Activated CD8-positive, alpha-beta T cell treated with anti-CD3 and anti-CD28 coated beads for 36 hours (primary cell): Measurements from ENCODE around the gene OR14A16. TPM values are rescaled to one million over a fixed set of nuclear protein-coding genes. Genes with fewer than 3 reads are reported as not detected.
A peak's percentile ranks its signal among the peaks of the same experiment; 100 is the strongest.

Experiments
- ATAC-seq: fragments of 200-7000 bp; cut with Tn5 transposase; one replicate; pipeline ENCODE4 v1.10.0; 2021; ENCODE audit warnings: mild to moderate bottlenecking, moderate library complexity
- CTCF ChIA-PET: fragments of 350-600 bp; sonication (Branson Sonifier 250); formaldehyde crosslinking; loops from one replicate; lab custom pipeline; 2021; ENCODE audit warnings: antibody characterized with exemption; lab: Charles Lee
- POLR2A ChIA-PET: fragments of 350-600 bp; sonication (Branson Sonifier 250); formaldehyde crosslinking; loops from one replicate; lab custom pipeline; 2021; ENCODE audit warnings: antibody characterized with exemption; lab: Charles Lee
- DNase-seq: peaks from one replicate; pipeline ENCODE4 v3.0.0-alpha.2; 2020
- H3K27ac Mint-ChIP-seq: one replicate; pipeline ENCODE4 v1.8.0; 2021; ENCODE audit warnings: mild to moderate bottlenecking, mixed read lengths
- H3K27me3 Mint-ChIP-seq: one replicate; pipeline ENCODE4 v1.8.0; 2021; ENCODE audit warnings: mixed read lengths
- H3K36me3 Mint-ChIP-seq: one replicate; pipeline ENCODE4 v1.8.0; 2021; ENCODE audit warnings: low read depth, mixed read lengths
- H3K4me1 Mint-ChIP-seq: one replicate; pipeline ENCODE4 v1.8.0; 2021; ENCODE audit warnings: low read depth, mixed read lengths
- H3K4me3 Mint-ChIP-seq: one replicate; pipeline ENCODE4 v1.8.0; 2021; ENCODE audit warnings: mild to moderate bottlenecking, moderate library complexity, mixed read lengths
- H3K9me3 Mint-ChIP-seq: one replicate; pipeline ENCODE4 v1.8.0; 2021; ENCODE audit warnings: mixed read lengths
- intact Hi-C: fragments of 100-400 bp; cut with micrococcal nuclease; formaldehyde crosslinking; loops from one replicate; pipeline ENCODE4 v1.10.0; 2022
- total RNA-seq, 2 experiments: library from RNA; stranded (reverse); gene quantifications; one replicate each; pipeline ENCODE4 v1.2.3, GENCODE V29; 2021
- TF ChIP-seq, protein P1 (sequence below): fragments of 200-600 bp; IDR thresholded peaks from one replicate; pipeline ENCODE4 v1.8.0; 2022; ENCODE audit warnings: antibody characterized with exemption, mild to moderate bottlenecking

Gene OR14A16
- total RNA-seq, 2 experiments from 2014 or later = not detected

DNA sequence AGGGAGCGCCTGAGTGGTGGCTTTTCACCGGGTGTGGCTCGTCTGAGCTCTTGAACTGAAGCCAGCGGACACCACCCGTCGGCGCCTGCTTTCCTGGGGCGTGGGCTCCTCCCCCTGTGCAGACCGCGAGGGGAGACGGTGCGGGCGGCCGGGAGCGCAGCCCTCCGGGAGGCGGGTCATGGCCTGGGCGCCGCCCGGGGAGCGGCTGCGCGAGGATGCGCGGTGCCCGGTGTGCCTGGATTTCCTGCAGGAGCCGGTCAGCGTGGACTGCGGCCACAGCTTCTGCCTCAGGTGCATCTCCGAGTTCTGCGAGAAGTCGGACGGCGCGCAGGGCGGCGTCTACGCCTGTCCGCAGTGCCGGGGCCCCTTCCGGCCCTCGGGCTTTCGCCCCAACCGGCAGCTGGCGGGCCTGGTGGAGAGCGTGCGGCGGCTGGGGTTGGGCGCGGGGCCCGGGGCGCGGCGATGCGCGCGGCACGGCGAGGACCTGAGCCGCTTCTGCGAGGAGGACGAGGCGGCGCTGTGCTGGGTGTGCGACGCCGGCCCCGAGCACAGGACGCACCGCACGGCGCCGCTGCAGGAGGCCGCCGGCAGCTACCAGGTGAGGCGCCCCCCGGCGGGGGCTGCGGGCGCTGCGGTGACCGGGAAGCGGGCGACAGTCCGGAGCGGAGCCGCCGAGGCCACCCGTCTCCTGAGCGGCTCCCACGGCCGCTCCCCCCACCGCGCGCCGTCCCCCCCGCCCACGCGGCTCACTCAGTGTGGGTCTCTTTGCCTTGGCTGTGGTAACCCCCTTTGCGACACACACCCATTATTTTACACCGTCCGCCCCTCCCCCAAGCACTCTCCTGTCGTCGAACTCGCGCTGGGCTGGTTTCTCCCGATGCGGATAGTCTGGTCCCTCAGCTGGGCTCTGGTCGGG, 33.4 kb upstream of the OR14A16 start, which contains the start of gene TRIM58:
TSS of gene TRIM58 (plus strand) at position 119 of the 916 bp plus-strand sequence. CDS start at position 179, 60 bp downstream.
- peak within 1 kb of the TSS; percentile 68 for H3K4me3 Mint-ChIP-seq
- ChIA-PET CTCF (interaction anchor here (0.6 kb wide), 1 partner anchor 51 kb away, joined by 3 read pairs; no protein-coding TSS in a partner anchor), POLR2A (interaction anchor here (0.9 kb wide), 1 partner anchor 96 kb away, joined by 3 read pairs; no protein-coding TSS in a partner anchor)
- H3K36me3 Mint-ChIP-seq = no peaks in the 10 kb centered on the region
- intact Hi-C loops = no loop called here
- H3K27ac Mint-ChIP-seq = no peak within 1 kb of the TSS
- ATAC-seq (peak; percentile 90), DNase-seq (peak; percentile 48)
- H3K9me3 Mint-ChIP-seq = no peaks in the 10 kb centered on the region
- H3K4me1 Mint-ChIP-seq = peaks cover 6% of the 10 kb centered on the region
- TF ChIP-seq, protein P1, sequence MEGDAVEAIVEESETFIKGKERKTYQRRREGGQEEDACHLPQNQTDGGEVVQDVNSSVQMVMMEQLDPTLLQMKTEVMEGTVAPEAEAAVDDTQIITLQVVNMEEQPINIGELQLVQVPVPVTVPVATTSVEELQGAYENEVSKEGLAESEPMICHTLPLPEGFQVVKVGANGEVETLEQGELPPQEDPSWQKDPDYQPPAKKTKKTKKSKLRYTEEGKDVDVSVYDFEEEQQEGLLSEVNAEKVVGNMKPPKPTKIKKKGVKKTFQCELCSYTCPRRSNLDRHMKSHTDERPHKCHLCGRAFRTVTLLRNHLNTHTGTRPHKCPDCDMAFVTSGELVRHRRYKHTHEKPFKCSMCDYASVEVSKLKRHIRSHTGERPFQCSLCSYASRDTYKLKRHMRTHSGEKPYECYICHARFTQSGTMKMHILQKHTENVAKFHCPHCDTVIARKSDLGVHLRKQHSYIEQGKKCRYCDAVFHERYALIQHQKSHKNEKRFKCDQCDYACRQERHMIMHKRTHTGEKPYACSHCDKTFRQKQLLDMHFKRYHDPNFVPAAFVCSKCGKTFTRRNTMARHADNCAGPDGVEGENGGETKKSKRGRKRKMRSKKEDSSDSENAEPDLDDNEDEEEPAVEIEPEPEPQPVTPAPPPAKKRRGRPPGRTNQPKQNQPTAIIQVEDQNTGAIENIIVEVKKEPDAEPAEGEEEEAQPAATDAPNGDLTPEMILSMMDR = peak; percentile 47
- H3K27me3 Mint-ChIP-seq = peaks cover 33% of the 10 kb centered on the region

DNA sequence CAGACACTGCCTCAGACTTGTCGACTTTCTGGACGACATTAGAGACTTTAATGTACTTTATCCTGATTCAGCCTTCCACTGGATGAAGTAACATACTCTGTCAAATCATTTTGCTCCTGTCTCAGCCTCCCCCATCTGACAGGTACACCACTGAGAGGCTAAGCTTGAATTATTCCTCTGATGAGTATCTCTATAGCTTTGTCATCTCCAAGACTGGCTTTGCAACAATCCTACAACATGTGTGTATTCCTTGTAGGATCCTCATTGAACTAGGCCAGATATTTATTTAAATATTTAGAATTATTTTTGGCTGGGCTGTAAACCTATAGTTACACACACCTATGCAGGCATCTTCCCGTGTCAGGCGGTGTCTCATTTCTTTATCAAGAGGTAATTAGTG, 32.0 kb upstream of the OR14A16 start:
- peaks cover 39% of the 10 kb centered on the region for H3K27me3 Mint-ChIP-seq
- intact Hi-C loops = no loop called here
- H3K9me3 Mint-ChIP-seq = no peaks in the 10 kb centered on the region
- no peak overlapping the region for H3K27ac Mint-ChIP-seq
- DNase-seq (no peak), ATAC-seq (no peak)
- POLR2A ChIA-PET = no interaction called here
- CTCF ChIA-PET = no interaction called here
- H3K4me1 Mint-ChIP-seq = peaks cover 6% of the 10 kb centered on the region
- no peaks in the 10 kb centered on the region for H3K36me3 Mint-ChIP-seq
- TF ChIP-seq, protein P1 = no peak
- H3K4me3 Mint-ChIP-seq = peak overlapping the region; percentile 34

DNA sequence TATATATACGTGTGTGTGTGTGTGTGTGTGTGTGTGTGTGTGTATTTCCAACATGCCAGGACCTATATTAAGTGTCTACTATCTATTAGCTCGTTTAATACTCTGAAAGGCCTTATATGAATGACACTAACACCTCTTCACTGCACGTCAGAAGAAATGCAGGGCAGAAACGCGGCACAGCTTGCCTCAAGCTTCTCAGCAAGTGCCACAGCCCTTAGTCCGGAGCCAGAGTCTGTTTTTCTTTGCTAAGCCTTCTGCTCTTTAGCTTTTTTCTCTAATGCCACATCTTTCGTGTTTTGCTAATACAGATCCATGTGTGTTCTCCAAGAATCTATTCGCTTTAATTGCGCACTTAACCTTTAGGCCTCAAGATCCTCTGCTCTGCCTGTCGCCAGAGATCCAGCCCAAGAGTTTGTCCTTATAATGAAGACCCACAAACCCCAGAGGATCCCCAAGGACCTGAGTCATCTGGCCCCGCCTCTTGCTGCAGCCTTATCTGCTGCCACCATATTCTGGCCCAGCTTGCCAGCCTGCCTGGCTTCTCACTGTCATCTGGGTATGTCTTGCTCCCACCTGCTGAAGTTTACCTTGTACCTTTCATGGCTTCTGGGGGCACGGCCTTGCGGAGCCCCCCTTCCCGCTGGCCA, 31.1 kb upstream of the OR14A16 start:
- DNase-seq (no peak), ATAC-seq (no peak)
- Mint-ChIP-seq H3K4me1 (peaks cover 6% of the 10 kb centered on the region), H3K27ac (no peak overlapping the region), H3K4me3 (no peak overlapping the region), H3K9me3 (no peaks in the 10 kb centered on the region), H3K36me3 (no peaks in the 10 kb centered on the region), H3K27me3 (peaks cover 34% of the 10 kb centered on the region)
- ChIA-PET CTCF (no interaction called here), POLR2A (no interaction called here)
- TF ChIP-seq, protein P1 = no peak
- intact Hi-C loops = no loop called here

DNA sequence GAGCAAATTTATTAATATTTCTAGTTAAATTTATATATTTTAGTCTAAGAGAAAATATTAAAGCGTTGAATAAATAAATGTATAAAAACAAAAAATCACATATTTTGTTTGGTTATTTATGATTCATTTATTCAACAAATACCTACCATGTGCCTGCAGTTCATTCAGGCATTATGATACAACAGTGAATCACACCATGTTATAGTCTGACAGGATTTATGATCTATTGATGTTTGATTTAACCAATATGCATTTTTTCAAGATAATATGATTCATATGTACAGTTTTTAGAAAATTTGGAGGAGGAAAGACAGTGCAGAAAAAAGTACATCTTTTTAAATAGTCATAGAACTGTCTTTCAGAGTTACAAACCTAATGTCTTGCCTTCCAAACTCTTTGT, 25.7 kb upstream of the OR14A16 start:
- Mint-ChIP-seq H3K4me1 (no peaks in the 10 kb centered on the region), H3K4me3 (no peak overlapping the region), H3K36me3 (no peaks in the 10 kb centered on the region), H3K27me3 (peaks cover 17% of the 10 kb centered on the region), H3K27ac (no peak overlapping the region), H3K9me3 (no peaks in the 10 kb centered on the region)
- DNase-seq (no peak), ATAC-seq (no peak)
- TF ChIP-seq, protein P1 = no peak
- intact Hi-C loops = no loop called here
- CTCF ChIA-PET = no interaction called here
- POLR2A ChIA-PET = no interaction called here

DNA sequence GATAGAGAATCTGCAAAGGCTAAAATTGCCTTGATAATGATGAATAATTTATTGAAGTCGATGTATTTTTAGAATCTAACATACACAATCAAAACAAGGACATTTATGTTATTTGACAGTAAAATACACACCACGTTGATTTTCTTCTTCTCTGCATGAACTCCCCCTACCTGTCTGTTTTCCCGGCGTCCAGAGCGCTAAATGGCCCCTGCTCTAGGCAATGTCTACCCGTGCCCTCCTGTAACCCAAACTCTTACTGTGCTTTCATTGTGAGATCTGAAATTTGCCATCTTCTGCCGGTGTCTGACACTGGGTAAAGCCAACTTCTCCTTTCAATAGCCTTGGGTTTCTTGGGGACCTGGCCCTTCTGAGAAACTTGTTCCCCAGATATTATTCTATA, 24.4 kb upstream of the OR14A16 start:
- H3K36me3 Mint-ChIP-seq = no peaks in the 10 kb centered on the region
- DNase-seq (no peak), ATAC-seq (no peak)
- POLR2A ChIA-PET = no interaction called here
- no peak overlapping the region for H3K4me3 Mint-ChIP-seq
- H3K4me1 Mint-ChIP-seq = no peaks in the 10 kb centered on the region
- CTCF ChIA-PET = no interaction called here
- intact Hi-C loops = no loop called here
- peaks cover 14% of the 10 kb centered on the region for H3K27me3 Mint-ChIP-seq
- TF ChIP-seq, protein P1 = no peak
- H3K27ac Mint-ChIP-seq = no peak overlapping the region
- H3K9me3 Mint-ChIP-seq = no peaks in the 10 kb centered on the region
